RWPE2 (cell line): ENCODE results near the gene CALD1.

Source experiments
- ATAC-seq: fragments of 200-7000 bp; cut with Tn5 transposase; 3 replicates; pipeline ENCODE4 v1.9.1; 2021; ENCODE audit warnings: low read depth
- DNase-seq: peaks from one replicate; pipeline ENCODE4 v3.0.0-alpha.2; 2020; ENCODE audit warnings: low spot score
- H3K27ac ChIP-seq: fragments of 450-650 bp; 2 replicates; pipeline ENCODE4 v1.5.1; 2017; ENCODE audit warnings: mild to moderate bottlenecking; ENCODE audit not compliant: poor library complexity, severe bottlenecking
- H3K27me3 ChIP-seq: fragments of 250-450 bp; sonication (Bioruptor Pico); 2 replicates; pipeline ENCODE4 v1.5.1; 2021; ENCODE audit warnings: mild to moderate bottlenecking, moderate library complexity; ENCODE audit not compliant: insufficient read depth, poor library complexity, severe bottlenecking
- H3K36me3 ChIP-seq: fragments of 250-450 bp; sonication (Bioruptor Pico); 2 replicates; pipeline ENCODE4 v1.5.1; 2020; ENCODE audit warnings: low read depth, mild to moderate bottlenecking, moderate library complexity
- H3K4me1 ChIP-seq: fragments of 250-450 bp; sonication (Bioruptor Pico); 2 replicates; pipeline ENCODE4 v1.5.1; 2021; ENCODE audit warnings: mild to moderate bottlenecking, moderate library complexity; ENCODE audit not compliant: insufficient read depth, poor library complexity, severe bottlenecking
- H3K4me3 ChIP-seq: fragments of 250-450 bp; sonication (Bioruptor Pico); 2 replicates; pipeline ENCODE4 v1.5.1; 2021; ENCODE audit warnings: mild to moderate bottlenecking, moderate library complexity; ENCODE audit not compliant: severe bottlenecking
- H3K9me3 ChIP-seq: fragments of 250-450 bp; sonication (Bioruptor Pico); 2 replicates; pipeline ENCODE4 v1.5.1; 2021; ENCODE audit warnings: mild to moderate bottlenecking, moderate library complexity; ENCODE audit not compliant: severe bottlenecking
- TF ChIP-seq, protein P1 (sequence below): fragments of 450-650 bp; IDR thresholded peaks from one replicate; pipeline ENCODE4 v1.5.1; 2017; ENCODE audit warnings: mild to moderate bottlenecking, moderate library complexity; ENCODE audit not compliant: poor library complexity, severe bottlenecking

Gene CALD1

DNA sequence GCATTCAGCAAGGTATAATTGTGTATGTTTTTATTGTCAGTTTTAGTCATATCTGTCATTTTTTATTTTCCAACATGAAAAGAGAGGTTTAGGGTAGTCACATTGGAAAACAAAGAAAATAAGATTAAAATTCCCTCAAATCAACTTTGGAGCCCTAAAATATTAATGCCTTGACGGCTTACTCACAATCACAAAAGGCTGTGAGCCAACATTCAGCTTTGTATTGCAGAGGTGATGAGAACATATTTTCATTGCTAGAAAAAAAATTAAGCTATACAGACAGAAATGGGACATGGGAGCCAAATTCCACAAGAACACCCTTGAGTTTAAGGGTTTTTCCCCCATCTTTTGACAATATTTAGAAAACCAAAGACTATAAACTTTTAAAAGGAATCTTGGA is 30.2 kb downstream of the CALD1 start:
- peaks cover 11% of the 10 kb centered on the region for H3K36me3 ChIP-seq
- no peaks in the 10 kb centered on the region for H3K27me3 ChIP-seq
- H3K27ac ChIP-seq: no peak overlapping the region
- TF ChIP-seq, protein P1, sequence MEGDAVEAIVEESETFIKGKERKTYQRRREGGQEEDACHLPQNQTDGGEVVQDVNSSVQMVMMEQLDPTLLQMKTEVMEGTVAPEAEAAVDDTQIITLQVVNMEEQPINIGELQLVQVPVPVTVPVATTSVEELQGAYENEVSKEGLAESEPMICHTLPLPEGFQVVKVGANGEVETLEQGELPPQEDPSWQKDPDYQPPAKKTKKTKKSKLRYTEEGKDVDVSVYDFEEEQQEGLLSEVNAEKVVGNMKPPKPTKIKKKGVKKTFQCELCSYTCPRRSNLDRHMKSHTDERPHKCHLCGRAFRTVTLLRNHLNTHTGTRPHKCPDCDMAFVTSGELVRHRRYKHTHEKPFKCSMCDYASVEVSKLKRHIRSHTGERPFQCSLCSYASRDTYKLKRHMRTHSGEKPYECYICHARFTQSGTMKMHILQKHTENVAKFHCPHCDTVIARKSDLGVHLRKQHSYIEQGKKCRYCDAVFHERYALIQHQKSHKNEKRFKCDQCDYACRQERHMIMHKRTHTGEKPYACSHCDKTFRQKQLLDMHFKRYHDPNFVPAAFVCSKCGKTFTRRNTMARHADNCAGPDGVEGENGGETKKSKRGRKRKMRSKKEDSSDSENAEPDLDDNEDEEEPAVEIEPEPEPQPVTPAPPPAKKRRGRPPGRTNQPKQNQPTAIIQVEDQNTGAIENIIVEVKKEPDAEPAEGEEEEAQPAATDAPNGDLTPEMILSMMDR: no peak
- H3K9me3 ChIP-seq: no peaks in the 10 kb centered on the region
- H3K4me1 ChIP-seq: peaks cover 8% of the 10 kb centered on the region
- DNase-seq (no peak), ATAC-seq (no peak)
- no peak overlapping the region for H3K4me3 ChIP-seq

DNA sequence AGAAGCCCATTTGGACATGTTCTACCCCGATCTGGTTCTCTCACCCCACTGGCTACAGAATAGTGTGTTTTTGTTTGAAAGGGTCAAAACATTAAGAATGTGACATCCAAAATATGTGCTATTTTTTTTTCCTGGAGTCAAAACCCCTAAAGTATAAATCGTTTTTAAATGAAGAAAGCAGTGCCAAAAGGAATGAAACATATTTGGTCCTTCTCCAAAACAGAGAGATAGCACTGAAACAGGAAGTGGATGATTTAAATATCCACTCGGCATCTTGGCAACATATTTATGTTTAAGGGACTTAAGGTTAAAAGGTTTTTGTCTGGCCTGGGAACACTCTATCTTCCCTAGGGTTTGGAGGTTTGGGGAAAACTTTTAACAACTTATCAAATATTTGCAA is 32.3 kb downstream of the CALD1 start:
- Histone ChIP-seq H3K9me3 (no peaks in the 10 kb centered on the region), H3K27ac (no peak overlapping the region), H3K4me3 (no peak overlapping the region), H3K36me3 (peaks cover 13% of the 10 kb centered on the region), H3K27me3 (no peaks in the 10 kb centered on the region), H3K4me1 (peaks cover 3% of the 10 kb centered on the region)
- TF ChIP-seq, protein P1: no peak
- ATAC-seq (no peak), DNase-seq (no peak)

DNA sequence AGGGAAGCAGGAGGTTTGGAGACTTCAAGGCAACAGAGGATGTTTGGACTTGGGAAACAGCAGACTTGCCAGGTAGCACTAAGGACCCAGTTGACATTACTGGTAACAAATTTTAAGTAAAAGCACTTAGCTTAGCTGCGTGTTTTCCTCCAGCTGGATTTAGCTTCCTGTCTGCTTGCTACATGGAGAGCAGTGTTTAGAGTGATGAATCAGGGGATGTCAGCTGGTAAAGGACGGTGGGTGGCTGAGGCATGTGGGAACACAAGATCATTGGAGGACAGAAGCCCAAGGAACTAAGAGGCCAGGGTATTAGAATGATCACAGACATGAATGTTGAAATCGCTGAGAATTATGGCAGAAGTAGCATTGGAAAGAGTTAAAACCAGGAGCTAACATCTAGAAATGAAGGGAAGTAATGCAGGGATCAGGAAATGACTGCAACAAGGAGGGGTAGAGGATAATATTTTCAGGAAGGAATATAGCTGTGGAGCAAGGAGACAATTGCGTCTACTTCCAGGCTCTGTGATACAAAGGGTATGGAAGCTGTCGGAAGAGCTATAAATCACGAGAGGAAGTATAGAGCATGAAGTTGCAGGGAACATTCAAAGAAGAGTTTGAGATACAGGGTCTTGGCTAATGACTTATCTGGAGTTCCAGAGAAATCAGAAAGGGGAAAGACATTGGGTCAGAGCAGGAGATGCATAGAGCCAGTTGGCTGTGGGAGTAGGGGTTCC is 34.4 kb downstream of the CALD1 start:
- TF ChIP-seq, protein P1: no peak
- Histone ChIP-seq H3K9me3 (no peaks in the 10 kb centered on the region), H3K27me3 (no peaks in the 10 kb centered on the region), H3K27ac (no peak overlapping the region), H3K4me3 (no peak overlapping the region), H3K36me3 (peaks cover 23% of the 10 kb centered on the region), H3K4me1 (peaks cover 3% of the 10 kb centered on the region)
- DNase-seq (no peak), ATAC-seq (no peak)

DNA sequence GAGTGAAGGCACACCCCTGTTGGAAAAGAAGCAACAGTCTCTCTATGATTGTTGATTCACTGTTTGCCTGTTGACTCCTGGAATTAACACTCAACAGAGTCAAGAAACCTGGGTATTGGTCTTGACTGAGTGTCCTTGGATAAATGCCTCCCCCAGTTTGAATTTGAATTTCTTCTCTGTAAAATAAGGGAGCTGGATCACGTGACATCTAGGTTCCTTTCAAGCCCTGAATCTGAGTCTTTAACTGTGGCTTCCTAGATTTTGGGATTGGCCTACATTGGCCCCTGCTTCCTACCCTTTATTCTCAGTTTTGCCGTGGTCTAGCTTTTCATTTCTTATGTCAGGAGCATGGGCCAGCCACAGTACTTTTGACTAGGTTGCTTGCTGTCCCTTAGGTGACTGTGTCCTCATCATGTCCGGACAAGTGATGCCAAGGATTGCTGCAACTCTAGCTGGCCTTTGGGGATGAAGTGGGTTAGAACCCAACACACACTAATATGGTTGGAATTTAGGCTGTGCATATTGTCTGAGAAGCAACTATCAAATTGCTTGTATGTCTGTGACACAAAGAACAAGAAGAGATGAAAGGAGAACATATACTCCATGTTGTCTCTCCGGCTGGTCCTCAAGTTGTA is 35.4 kb downstream of the CALD1 start:
- no peaks in the 10 kb centered on the region for H3K27me3 ChIP-seq
- ATAC-seq (no peak; the same call in 2 of the 3 replicates), DNase-seq (no peak)
- no peaks in the 10 kb centered on the region for H3K9me3 ChIP-seq
- no peak overlapping the region for H3K4me3 ChIP-seq
- no peak overlapping the region for H3K27ac ChIP-seq
- H3K4me1 ChIP-seq: peaks cover 3% of the 10 kb centered on the region
- TF ChIP-seq, protein P1: no peak
- peaks cover 30% of the 10 kb centered on the region for H3K36me3 ChIP-seq
